ENCODE data around the gene ZNF580. TPM values are rescaled to one million over a fixed set of nuclear protein-coding genes. Genes with fewer than 3 reads are reported as not detected.
A peak's percentile ranks its signal among the peaks of the same experiment; 100 is the strongest.

The ZNF580 gene
- total and polyA plus RNA-seq, 3 donors from 2014 or later, result 21.7 to 38.0 (median 37.6) TPM

- H3K9me3 ChIP-seq, result no peaks in the 10 kb centered on the region
- intact Hi-C loops (cut with DNase I; ENCODE audit: low total_unique reads), result no loop called here
- no peaks in the 10 kb centered on the region for H3K27me3 ChIP-seq
- peak within 1 kb of the TSS; percentile 95 to 96 for H3K4me3 ChIP-seq
- H3K4me1 ChIP-seq, result peaks cover 27% of the 10 kb centered on the region
- peak in 1 of 3 experiments; percentile 18 for TF ChIP-seq CTCF (IDR thresholded peaks at IDR 0.05)
- TF ChIP-seq POLR2A (IDR thresholded peaks at IDR 0.05), result no peak
- peak within 1 kb of the TSS; percentile 89 to 93 for H3K27ac ChIP-seq
- 1 to 2% methylated on average over 45 to 56 of the region's 56 CpGs for WGBS, 2 donors
- H3K36me3 ChIP-seq (ENCODE audit: low read depth, missing control alignments), result no peaks in the 10 kb centered on the region
- peak; percentile 73 for DNase-seq
Measured at GRCh38 chr19:55643003-55643886, 2.4 kb downstream of the ZNF580 start, which contains the start of gene ZNF581. TSS of gene ZNF581 (plus strand) at chr19:55643649. CDS start at chr19:55644572, 923 bp downstream.

- TF ChIP-seq POLR2A (IDR thresholded peaks at IDR 0.05), result no peak
- no peak for TF ChIP-seq CTCF (IDR thresholded peaks at IDR 0.05)
- Histone ChIP-seq H3K36me3 (ENCODE audit: low read depth, missing control alignments) (no peaks in the 10 kb centered on the region), H3K27me3 (no peaks in the 10 kb centered on the region), H3K4me3 (peak overlapping the region; percentile 95 to 96), H3K9me3 (no peaks in the 10 kb centered on the region), H3K27ac (peak overlapping the region; percentile 89 to 93), H3K4me1 (peaks cover 27% of the 10 kb centered on the region)
- no peak for DNase-seq
- intact Hi-C loops (cut with DNase I; ENCODE audit: low total_unique reads), result no loop called here
- 1% methylated on average over 15 of the region's 15 CpGs for WGBS, 2 donors
Measured at GRCh38 chr19:55643887-55644176, 3.0 kb downstream of the ZNF580 start.

- Histone ChIP-seq H3K27me3 (no peaks in the 10 kb centered on the region), H3K9me3 (no peaks in the 10 kb centered on the region), H3K36me3 (ENCODE audit: low read depth, missing control alignments) (no peaks in the 10 kb centered on the region), H3K27ac (peak overlapping the region; percentile 89 to 93), H3K4me3 (peak overlapping the region; percentile 95 to 96), H3K4me1 (peaks cover 30% of the 10 kb centered on the region)
- intact Hi-C loops (cut with DNase I; ENCODE audit: low total_unique reads), result no loop called here
- DNase-seq, result no peak
- TF ChIP-seq POLR2A (IDR thresholded peaks at IDR 0.05) (no peak), CTCF (IDR thresholded peaks at IDR 0.05) (no peak)
- 43 to 50% methylated on average over 12 of the region's 12 CpGs for WGBS, 2 donors
Measured at GRCh38 chr19:55644191-55644833, 3.5 kb downstream of the ZNF580 start.

DNA sequence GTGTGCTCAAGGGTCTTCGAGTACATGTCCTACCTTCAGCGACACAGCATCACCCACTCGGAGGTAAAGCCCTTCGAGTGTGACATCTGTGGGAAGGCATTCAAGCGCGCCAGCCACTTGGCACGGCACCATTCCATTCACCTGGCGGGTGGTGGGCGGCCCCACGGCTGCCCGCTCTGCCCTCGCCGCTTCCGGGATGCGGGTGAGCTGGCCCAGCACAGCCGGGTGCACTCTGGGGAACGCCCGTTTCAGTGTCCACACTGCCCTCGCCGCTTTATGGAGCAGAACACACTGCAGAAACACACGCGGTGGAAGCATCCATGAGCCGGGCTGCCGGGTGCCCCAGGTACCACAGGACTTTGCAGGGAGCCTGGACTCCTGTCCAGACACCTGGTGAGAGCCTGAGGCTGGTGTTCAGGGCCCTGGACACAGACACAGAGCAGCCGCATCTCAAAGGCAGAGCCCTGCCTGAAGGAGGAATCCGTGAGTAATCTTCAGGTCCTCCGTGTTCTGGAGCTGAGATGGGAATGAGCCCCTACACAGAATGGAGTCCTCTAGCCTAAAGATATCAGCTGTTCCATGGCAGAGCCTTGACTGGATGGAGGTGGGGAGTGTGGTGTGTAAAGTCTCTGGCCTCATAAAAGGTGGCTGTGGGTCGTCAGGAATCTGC lies 4.2 kb downstream of the ZNF580 start:
- TF ChIP-seq CTCF (IDR thresholded peaks at IDR 0.05), result no peak
- no peak for TF ChIP-seq POLR2A (IDR thresholded peaks at IDR 0.05)
- DNase-seq, result no peak
- no peaks in the 10 kb centered on the region for H3K27me3 ChIP-seq
- intact Hi-C loops (cut with DNase I; ENCODE audit: low total_unique reads), result no loop called here
- no peak overlapping the region for H3K27ac ChIP-seq
- H3K4me3 ChIP-seq, result no peak overlapping the region
- no peaks in the 10 kb centered on the region for H3K36me3 ChIP-seq (ENCODE audit: low read depth, missing control alignments)
- no peaks in the 10 kb centered on the region for H3K9me3 ChIP-seq
- peaks cover 31% of the 10 kb centered on the region for H3K4me1 ChIP-seq
- 78 to 86% methylated on average over 7 to 28 of the region's 28 CpGs for WGBS, 2 donors
